HepG2 (cell line): ENCODE results near the gene RMI2. TPM values are rescaled to one million over a fixed set of nuclear protein-coding genes. Genes with fewer than 3 reads are reported as not detected.

Experiments
- ESRRA ChIP-seq: sonication (generic); formaldehyde crosslinking; IDR thresholded peaks from 2 replicates; pipeline ENCODE4 v1.5.1; 2020; ENCODE audit warnings: mild to moderate bottlenecking, low read depth, missing genetic modification reagents
- GABPA ChIP-seq, 2 experiments: IDR thresholded peaks; 2 replicates each; pipeline ENCODE4 v1.6.1; 2011 to 2016; ENCODE audit warnings: low read depth in 2 of 2, low read length in 1 of 2, missing biosample characterization in 1 of 2, missing genetic modification characterization in 1 of 2
- GMEB2 ChIP-seq: IDR thresholded peaks from 2 replicates; pipeline ENCODE4 v1.6.1; 2016; ENCODE audit warnings: missing biosample characterization, missing genetic modification reagents, low read depth
- GZF1 ChIP-seq: sonication (generic); formaldehyde crosslinking; IDR thresholded peaks from 2 replicates; pipeline ENCODE4 v1.5.1; 2020; ENCODE audit warnings: mild to moderate bottlenecking, missing genetic modification reagents
- HOXD1 ChIP-seq: sonication (generic); formaldehyde crosslinking; IDR thresholded peaks from 2 replicates; pipeline ENCODE4 v1.5.0; 2020; ENCODE audit warnings: missing genetic modification reagents
- PBX2 ChIP-seq: IDR thresholded peaks from 2 replicates; pipeline ENCODE4 v1.6.1; 2016; ENCODE audit warnings: control low read depth
- RFXANK ChIP-seq: IDR thresholded peaks from 2 replicates; pipeline ENCODE4 v1.6.1; 2016
- SOX13 ChIP-seq, 3 experiments: fragments of 450-650 bp in 1 of 3; sonication (generic) in 1 of 3; formaldehyde crosslinking in 1 of 3; IDR thresholded peaks in 2 of 3; conservative IDR thresholded peaks in 1 of 3; 2 replicates each; pipeline versions ENCODE4 v1.5.0 to v1.6.1; 2016 to 2020; ENCODE audit warnings: antibody characterized with exemption in 1 of 3, mild to moderate bottlenecking in 1 of 3, missing compliant biosample characterization in 1 of 3, missing genetic modification reagents in 1 of 3, moderate library complexity in 1 of 3
- SOX6 ChIP-seq, 2 experiments: fragments of 450-650 bp in 1 of 2; sonication (generic) in 1 of 2; formaldehyde crosslinking in 1 of 2; IDR thresholded peaks; 2 replicates each; pipeline versions ENCODE4 v1.4.0 to v1.6.1; 2017 to 2020; ENCODE audit warnings: antibody characterized with exemption in 1 of 2, mild to moderate bottlenecking in 1 of 2, missing genetic modification reagents in 1 of 2
- ZBED4 ChIP-seq: sonication (generic); formaldehyde crosslinking; IDR thresholded peaks from 2 replicates; pipeline ENCODE4 v1.4.0; 2020; ENCODE audit warnings: missing genetic modification reagents, borderline replicate concordance
- ZNF430 ChIP-seq: sonication (generic); formaldehyde crosslinking; IDR thresholded peaks from 2 replicates; pipeline ENCODE4 v1.9.0; 2021; ENCODE audit warnings: mild to moderate bottlenecking, missing genetic modification reagents
- ZNF501 ChIP-seq: sonication (generic); formaldehyde crosslinking; IDR thresholded peaks from 2 replicates; pipeline ENCODE4 v1.5.1; 2020; ENCODE audit warnings: mild to moderate bottlenecking, moderate library complexity, missing genetic modification reagents
- ZNF597 ChIP-seq: sonication (generic); formaldehyde crosslinking; IDR thresholded peaks from 2 replicates; pipeline ENCODE4 v1.5.0; 2020; ENCODE audit warnings: missing genetic modification reagents
- ZNF598 ChIP-seq: sonication (generic); formaldehyde crosslinking; IDR thresholded peaks from 2 replicates; pipeline ENCODE4 v1.5.1; 2020; ENCODE audit warnings: mild to moderate bottlenecking, missing genetic modification reagents, borderline replicate concordance
- ZNF7 ChIP-seq: IDR thresholded peaks from 2 replicates; pipeline ENCODE4 v1.6.1; 2016; ENCODE audit warnings: missing biosample characterization, missing genetic modification reagents
- ZNF766 ChIP-seq: sonication (generic); formaldehyde crosslinking; IDR thresholded peaks from 2 replicates; pipeline ENCODE4 v1.5.0; 2020; ENCODE audit warnings: missing genetic modification reagents, borderline replicate concordance
- ZSCAN12 ChIP-seq: sonication (generic); formaldehyde crosslinking; IDR thresholded peaks from 2 replicates; pipeline ENCODE4 v1.9.0; 2021; ENCODE audit warnings: mild to moderate bottlenecking, missing genetic modification reagents
- ZSCAN9 ChIP-seq: IDR thresholded peaks from 2 replicates; pipeline ENCODE4 v1.6.1; 2016; ENCODE audit warnings: borderline replicate concordance
- polyA plus RNA-seq, 8 experiments: library from polyadenylated mRNA; depleted of rRNA in 3 of 8; stranded (reverse) in 7 of 8; unstranded in 1 of 8; fragments of >200 nt; fragmentation: Illumina TruSeq in 4 of 8; extraction: Trizol in 4 of 8; gene quantifications; 2 replicates each; pipeline versions ENCODE4 v1.2.1 to v1.2.3, GENCODE V29; 2011 to 2016; ENCODE audit warnings: low read depth in 4 of 8, missing spikeins in 1 of 8, mixed read lengths in 1 of 8; ENCODE audit not compliant: insufficient read depth in 1 of 8
- total RNA-seq, 5 experiments: library from RNA; depleted of rRNA; stranded (reverse); fragments of >200 nt; fragmentation: Illumina TruSeq; extraction: Trizol; gene quantifications; 2 replicates each; pipeline ENCODE4 v1.2.3, GENCODE V29; 2016; ENCODE audit warnings: low read depth in 1 of 5
- TF ChIP-seq, protein P1 (sequence below): sonication (generic); formaldehyde crosslinking; IDR thresholded peaks from 2 replicates; pipeline ENCODE4 v1.4.0; 2020; ENCODE audit warnings: missing genetic modification reagents

RMI2 gene
- total and polyA plus RNA-seq, 2 of the 13 experiments (the other 11 are each of a cell fraction or from before 2014, with no cell fraction given) = 24.5 to 55.7 TPM

DNA sequence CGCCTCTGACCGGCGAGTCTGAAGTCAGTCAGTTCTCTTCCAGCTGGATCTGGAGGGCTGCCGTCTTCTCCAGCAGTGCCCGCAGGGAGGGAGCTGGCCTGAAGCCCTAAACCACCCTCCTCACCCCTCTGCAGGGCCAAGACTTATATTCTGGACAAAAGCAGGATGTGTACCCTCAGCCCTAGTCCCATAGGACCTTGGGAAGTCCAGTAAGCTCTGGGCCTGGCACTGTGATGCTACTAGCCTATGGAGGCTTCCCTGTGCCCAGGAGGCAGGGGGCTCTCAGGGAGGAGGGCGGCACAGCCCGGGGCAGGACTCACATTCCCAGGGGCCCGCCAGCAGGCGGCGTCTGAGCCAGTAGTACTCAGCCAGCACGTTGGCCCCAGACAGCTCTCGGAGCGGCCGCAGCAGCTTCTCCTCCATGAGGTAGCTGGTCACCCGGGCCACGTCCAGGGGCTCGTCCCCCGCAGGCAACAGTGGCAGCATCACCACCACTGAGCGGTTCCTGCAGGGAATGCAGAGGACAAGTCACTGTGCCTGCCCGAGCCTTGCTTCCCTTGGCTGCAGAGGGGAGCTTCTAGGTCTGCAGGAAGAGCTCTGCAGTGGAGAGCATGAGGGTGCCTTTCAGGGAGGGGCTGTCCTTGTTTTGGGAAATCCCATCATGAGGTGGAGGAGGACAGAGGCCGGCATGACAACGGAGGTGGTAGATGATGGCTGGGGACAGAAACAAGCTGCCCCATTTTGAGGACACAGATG is 41.7 kb downstream of the RMI2 start (continued):
- TF ChIP-seq ZBED4 (CRISPR knock-in tag) (peak; percentile 34; the same call in 1 of the 2 replicates), SOX13 (IDR thresholded peaks at IDR 0.05) (no peak), SOX13 (CRISPR knock-in tag; conservative IDR thresholded peaks at IDR 0.05 in 1 of 2, IDR thresholded peaks at IDR 0.05 in 1 of 2) (0 out of 4 replicates have a peak, but pooled peaks of 1 of the 2 experiments have one; percentile 14), GABPA (IDR thresholded peaks at IDR 0.05; ENCODE audit: low read depth, low read length) (no peak), GABPA (CRISPR knock-in tag; IDR thresholded peaks at IDR 0.05; ENCODE audit: low read depth) (no peak), ZNF598 (CRISPR knock-in tag) (peak; percentile 58; the same call in 1 of the 2 replicates), ZNF597 (CRISPR knock-in tag) (no peak), PBX2 (no peak), RFXANK (no peak), GMEB2 (no peak), ESRRA (peak; percentile 61; the same call in 1 of the 2 replicates), SOX6 (IDR thresholded peaks at IDR 0.05) (no peak), SOX6 (CRISPR knock-in tag; IDR thresholded peaks at IDR 0.05) (peak; percentile 36; the same call in 1 of the 2 replicates), ZSCAN12 (CRISPR knock-in tag) (0 out of 2 replicates have a peak, but pooled peaks have one; percentile 52), ZNF766 (CRISPR knock-in tag) (no peak), ZSCAN9 (CRISPR knock-in tag) (no peak), HOXD1 (CRISPR knock-in tag) (0 out of 2 replicates have a peak, but pooled peaks have one; percentile 24), ZNF430 (CRISPR knock-in tag) (no peak; the same call in 1 of the 2 replicates), ZNF501 (CRISPR knock-in tag) (peak; percentile 68), ZNF7 (CRISPR knock-in tag) (no peak), GZF1 (peak; percentile 78; the same call in 1 of the 2 replicates)
- TF ChIP-seq, protein P1, sequence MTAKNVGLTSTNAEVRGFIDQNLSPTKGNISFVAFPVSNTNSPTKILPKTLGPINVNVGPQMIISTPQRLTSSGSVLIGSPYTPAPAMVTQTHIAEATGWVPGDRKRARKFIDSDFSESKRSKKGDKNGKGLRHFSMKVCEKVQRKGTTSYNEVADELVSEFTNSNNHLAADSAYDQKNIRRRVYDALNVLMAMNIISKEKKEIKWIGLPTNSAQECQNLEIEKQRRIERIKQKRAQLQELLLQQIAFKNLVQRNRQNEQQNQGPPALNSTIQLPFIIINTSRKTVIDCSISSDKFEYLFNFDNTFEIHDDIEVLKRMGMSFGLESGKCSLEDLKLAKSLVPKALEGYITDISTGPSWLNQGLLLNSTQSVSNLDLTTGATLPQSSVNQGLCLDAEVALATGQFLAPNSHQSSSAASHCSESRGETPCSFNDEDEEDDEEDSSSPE (CRISPR knock-in tag) = no peak
